HEK293 (cell line): Measurements from ENCODE around the gene WDR72.

ENCODE experiments used
- KLF1 ChIP-seq: fragments of 450-650 bp; formaldehyde crosslinking; IDR thresholded peaks from 2 replicates; pipeline ENCODE4 v1.5.1; 2016; ENCODE audit warnings: missing biosample characterization, missing genetic modification characterization
- MEIS1 ChIP-seq: sonication (generic); formaldehyde crosslinking; IDR thresholded peaks from 2 replicates; pipeline ENCODE4 v1.8.1; 2022; ENCODE audit warnings: missing genetic modification reagents, mild to moderate bottlenecking, borderline replicate concordance
- REPIN1 ChIP-seq: fragments of 450-650 bp; formaldehyde crosslinking; IDR thresholded peaks from 2 replicates; pipeline ENCODE4 v1.5.1; 2017; ENCODE audit warnings: missing biosample characterization, missing genetic modification characterization, low read depth
- TCF7L2 ChIP-seq: IDR thresholded peaks from 2 replicates; pipeline ENCODE4 v1.6.1; 2011; ENCODE audit warnings: low read depth, mild to moderate bottlenecking, inconsistent platforms, low read length, moderate library complexity, borderline replicate concordance
- ZNF23 ChIP-seq: fragments of 450-650 bp; formaldehyde crosslinking; IDR thresholded peaks from 2 replicates; pipeline ENCODE4 v1.5.1; 2016; ENCODE audit warnings: missing biosample characterization, missing genetic modification characterization, borderline replicate concordance
- ZNF274 ChIP-seq, 2 experiments: fragments of 200-500 bp in 1 of 2; fragments of 450-650 bp in 1 of 2; sonication (Bioruptor generic) in 1 of 2; formaldehyde crosslinking in 1 of 2; IDR thresholded peaks; 2 replicates each; pipeline versions ENCODE4 v1.5.1 to v1.6.1; 2014 to 2016; ENCODE audit warnings: borderline replicate concordance in 1 of 2, inconsistent platforms in 1 of 2, low read length in 1 of 2, missing biosample characterization in 1 of 2, missing genetic modification characterization in 1 of 2
- TF ChIP-seq, protein P1 (sequence below): fragments of 450-650 bp; formaldehyde crosslinking; IDR thresholded peaks from 2 replicates; pipeline ENCODE4 v1.5.1; 2016; ENCODE audit warnings: missing biosample characterization, missing genetic modification characterization
- TF ChIP-seq, protein P2 (sequence below): fragments of 450-650 bp; formaldehyde crosslinking; IDR thresholded peaks from 2 replicates; pipeline ENCODE4 v1.5.1; 2016; ENCODE audit warnings: missing biosample characterization, missing genetic modification characterization
- TF ChIP-seq, protein P3 (sequence below): fragments of 450-650 bp; formaldehyde crosslinking; IDR thresholded peaks from 2 replicates; pipeline ENCODE4 v1.5.1; 2016; ENCODE audit warnings: missing biosample characterization, missing genetic modification characterization
- TF ChIP-seq, protein P4 (sequence below): fragments of 450-650 bp; formaldehyde crosslinking; IDR thresholded peaks from 2 replicates; pipeline ENCODE4 v1.5.1; 2016; ENCODE audit warnings: missing biosample characterization, missing genetic modification characterization

DNA sequence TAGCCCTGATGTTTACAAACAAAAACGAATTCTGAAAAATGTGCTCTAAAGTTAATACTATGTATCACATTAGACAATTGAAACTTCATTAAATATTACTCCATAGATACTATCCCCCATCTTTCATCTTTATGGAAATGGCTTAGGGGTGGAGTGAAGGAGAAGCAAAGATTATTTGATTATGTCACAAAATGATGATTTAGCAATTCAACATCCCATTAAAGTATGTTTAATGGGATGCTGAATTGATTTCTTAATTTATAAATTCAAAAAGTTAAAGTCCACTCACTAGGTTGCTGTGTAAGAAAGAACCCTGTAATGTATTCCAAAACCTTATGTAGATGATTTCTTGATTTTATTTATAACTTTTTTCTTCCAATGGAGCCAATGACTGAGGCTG, 201.1 kb downstream of the WDR72 start:
- TF ChIP-seq, protein P1, sequence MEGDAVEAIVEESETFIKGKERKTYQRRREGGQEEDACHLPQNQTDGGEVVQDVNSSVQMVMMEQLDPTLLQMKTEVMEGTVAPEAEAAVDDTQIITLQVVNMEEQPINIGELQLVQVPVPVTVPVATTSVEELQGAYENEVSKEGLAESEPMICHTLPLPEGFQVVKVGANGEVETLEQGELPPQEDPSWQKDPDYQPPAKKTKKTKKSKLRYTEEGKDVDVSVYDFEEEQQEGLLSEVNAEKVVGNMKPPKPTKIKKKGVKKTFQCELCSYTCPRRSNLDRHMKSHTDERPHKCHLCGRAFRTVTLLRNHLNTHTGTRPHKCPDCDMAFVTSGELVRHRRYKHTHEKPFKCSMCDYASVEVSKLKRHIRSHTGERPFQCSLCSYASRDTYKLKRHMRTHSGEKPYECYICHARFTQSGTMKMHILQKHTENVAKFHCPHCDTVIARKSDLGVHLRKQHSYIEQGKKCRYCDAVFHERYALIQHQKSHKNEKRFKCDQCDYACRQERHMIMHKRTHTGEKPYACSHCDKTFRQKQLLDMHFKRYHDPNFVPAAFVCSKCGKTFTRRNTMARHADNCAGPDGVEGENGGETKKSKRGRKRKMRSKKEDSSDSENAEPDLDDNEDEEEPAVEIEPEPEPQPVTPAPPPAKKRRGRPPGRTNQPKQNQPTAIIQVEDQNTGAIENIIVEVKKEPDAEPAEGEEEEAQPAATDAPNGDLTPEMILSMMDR (tag by site-specific recombination), result no peak
- TF ChIP-seq KLF1 (tag by site-specific recombination), result no peak
- TF ChIP-seq ZNF274 (IDR thresholded peaks at IDR 0.05; ENCODE audit: low read length), result no peak
- no peak for TF ChIP-seq ZNF274 (tag by site-specific recombination; IDR thresholded peaks at IDR 0.05; ENCODE audit: borderline replicate concordance)
- TF ChIP-seq MEIS1 (CRISPR knock-in tag), result no peak
- TF ChIP-seq ZNF23, result no peak
- TF ChIP-seq, protein P2, sequence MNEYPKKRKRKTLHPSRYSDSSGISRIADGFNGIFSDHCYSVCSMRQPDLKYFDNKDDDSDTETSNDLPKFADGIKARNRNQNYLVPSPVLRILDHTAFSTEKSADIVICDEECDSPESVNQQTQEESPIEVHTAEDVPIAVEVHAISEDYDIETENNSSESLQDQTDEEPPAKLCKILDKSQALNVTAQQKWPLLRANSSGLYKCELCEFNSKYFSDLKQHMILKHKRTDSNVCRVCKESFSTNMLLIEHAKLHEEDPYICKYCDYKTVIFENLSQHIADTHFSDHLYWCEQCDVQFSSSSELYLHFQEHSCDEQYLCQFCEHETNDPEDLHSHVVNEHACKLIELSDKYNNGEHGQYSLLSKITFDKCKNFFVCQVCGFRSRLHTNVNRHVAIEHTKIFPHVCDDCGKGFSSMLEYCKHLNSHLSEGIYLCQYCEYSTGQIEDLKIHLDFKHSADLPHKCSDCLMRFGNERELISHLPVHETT, result no peak
- TF ChIP-seq TCF7L2, result no peak
- no peak for TF ChIP-seq REPIN1 (tag by site-specific recombination)
- TF ChIP-seq, protein P3, sequence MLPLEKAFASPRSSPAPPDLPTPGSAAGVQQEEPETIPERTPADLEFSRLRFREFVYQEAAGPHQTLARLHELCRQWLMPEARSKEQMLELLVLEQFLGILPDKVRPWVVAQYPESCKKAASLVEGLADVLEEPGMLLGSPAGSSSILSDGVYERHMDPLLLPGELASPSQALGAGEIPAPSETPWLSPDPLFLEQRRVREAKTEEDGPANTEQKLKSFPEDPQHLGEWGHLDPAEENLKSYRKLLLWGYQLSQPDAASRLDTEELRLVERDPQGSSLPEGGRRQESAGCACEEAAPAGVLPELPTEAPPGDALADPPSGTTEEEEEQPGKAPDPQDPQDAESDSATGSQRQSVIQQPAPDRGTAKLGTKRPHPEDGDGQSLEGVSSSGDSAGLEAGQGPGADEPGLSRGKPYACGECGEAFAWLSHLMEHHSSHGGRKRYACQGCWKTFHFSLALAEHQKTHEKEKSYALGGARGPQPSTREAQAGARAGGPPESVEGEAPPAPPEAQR (tag by site-specific recombination), result no peak
- TF ChIP-seq, protein P4, sequence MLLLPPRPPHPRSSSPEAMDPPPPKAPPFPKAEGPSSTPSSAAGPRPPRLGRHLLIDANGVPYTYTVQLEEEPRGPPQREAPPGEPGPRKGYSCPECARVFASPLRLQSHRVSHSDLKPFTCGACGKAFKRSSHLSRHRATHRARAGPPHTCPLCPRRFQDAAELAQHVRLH (tag by site-specific recombination), result no peak
